Mucosa of stomach (tissue), 1 donor: ENCODE results near the gene INPP5A.
A peak's percentile ranks its signal among the peaks of the same experiment; 100 is the strongest.

Experiments used
- H3K27me3 ChIP-seq: one replicate; pipeline ENCODE4 v1.7.0; 2013; ENCODE audit warnings: mild to moderate bottlenecking, low read length; ENCODE audit not compliant: control insufficient read depth, insufficient read depth
- H3K36me3 ChIP-seq: one replicate; pipeline ENCODE4 v1.7.0; 2013; ENCODE audit warnings: low read length; ENCODE audit not compliant: control insufficient read depth, insufficient read depth
- H3K4me1 ChIP-seq: one replicate; pipeline ENCODE4 v1.7.0; 2013; ENCODE audit warnings: mild to moderate bottlenecking, low read length; ENCODE audit not compliant: control insufficient read depth, insufficient read depth
- H3K4me3 ChIP-seq: one replicate; pipeline ENCODE4 v1.7.0; 2013; ENCODE audit warnings: low read length
- H3K9ac ChIP-seq: one replicate; pipeline ENCODE4 v1.7.0; 2013; ENCODE audit warnings: mild to moderate bottlenecking, low read length, moderate library complexity
- H3K9me3 ChIP-seq: one replicate; pipeline ENCODE4 v1.7.0; 2013; ENCODE audit warnings: mild to moderate bottlenecking, low read length, moderate library complexity; ENCODE audit not compliant: control insufficient read depth
- donor health status: Pancreatic carcinoma.

Gene INPP5A

DNA sequence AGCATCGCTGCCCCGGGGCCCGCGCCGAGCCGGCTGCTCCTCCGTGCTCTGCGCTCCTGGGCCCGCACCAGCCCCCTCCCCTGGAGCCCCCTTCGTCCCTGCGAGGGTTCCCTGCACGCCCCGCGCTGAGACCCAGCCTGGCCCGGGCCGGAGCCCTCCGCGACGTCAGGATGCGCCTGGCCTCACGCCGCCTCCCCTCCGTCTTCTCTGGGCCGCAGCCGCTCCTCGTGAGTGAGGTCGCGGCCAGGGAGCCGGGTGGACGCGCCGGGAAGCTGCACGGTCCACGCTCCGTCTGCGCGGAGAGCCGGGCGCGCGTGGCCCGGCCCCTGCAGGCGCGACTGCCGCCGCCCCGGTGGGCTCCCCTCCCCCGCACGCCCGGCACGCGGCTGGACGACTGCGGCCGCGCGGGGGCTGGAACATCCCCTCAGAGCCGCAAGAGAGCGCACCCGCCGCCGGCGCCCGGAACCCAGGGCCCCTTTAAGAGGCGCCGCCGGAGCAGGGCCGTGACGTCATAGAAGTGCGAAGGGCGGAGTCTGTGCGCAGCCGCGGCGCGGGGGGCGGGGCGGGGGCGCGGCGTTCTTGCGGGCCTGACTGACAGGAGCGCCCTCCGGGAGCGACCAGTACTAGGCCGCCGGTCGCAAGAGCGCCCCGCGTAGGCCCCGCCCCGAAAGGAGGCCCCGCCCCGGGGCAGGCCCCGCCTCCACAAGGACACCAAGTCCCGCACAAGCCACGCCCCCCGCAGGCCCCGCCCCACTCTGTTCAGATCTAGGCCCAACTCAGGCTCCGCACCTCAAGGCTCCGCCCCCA is 507 bp upstream of the INPP5A start:
- Histone ChIP-seq H3K4me1 (peaks cover 42% of the 10 kb centered on the region), H3K27me3 (no peaks in the 10 kb centered on the region), H3K36me3 (no peaks in the 10 kb centered on the region), H3K9ac (peak overlapping the region; percentile 50), H3K4me3 (no peak overlapping the region), H3K9me3 (no peaks in the 10 kb centered on the region)

DNA sequence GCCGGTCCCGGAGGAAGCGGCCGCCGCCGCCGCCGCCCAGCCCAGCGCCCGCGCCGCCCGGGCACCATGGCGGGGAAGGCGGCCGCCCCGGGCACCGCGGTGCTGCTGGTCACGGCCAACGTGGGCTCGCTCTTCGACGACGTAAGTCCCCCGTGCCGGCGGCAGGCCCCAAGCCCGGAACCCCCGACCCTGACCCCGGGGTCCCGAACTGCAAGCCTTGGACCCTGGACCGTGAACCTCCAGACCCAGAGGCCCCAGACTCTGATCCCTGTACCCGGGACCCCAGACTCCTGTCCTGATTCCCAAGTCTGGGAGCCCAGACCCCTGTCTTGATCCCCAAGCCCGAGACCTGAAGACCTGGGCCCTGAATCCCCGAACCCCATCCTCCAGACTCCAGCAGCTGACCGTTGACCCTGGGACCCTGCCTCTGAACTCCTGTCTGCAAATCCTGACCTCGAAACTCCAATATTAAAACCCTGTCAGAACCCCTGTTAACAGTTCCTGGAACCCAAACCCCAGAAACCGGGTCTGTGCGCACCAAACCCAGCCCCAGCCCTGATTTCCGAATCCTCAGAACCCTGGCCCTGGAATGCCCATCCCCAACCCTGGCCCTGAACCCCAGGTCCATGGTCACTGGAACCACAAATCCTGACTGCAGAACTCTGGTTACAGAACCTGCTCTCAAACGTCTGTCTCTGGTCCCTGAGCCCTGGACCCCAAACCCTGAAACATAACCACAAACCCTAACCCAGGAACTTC is 623 bp downstream of the INPP5A start:
- peaks cover 43% of the 10 kb centered on the region for H3K4me1 ChIP-seq
- peak overlapping the region; percentile 93 for H3K9ac ChIP-seq
- peak overlapping the region; percentile 61 for H3K4me3 ChIP-seq

DNA sequence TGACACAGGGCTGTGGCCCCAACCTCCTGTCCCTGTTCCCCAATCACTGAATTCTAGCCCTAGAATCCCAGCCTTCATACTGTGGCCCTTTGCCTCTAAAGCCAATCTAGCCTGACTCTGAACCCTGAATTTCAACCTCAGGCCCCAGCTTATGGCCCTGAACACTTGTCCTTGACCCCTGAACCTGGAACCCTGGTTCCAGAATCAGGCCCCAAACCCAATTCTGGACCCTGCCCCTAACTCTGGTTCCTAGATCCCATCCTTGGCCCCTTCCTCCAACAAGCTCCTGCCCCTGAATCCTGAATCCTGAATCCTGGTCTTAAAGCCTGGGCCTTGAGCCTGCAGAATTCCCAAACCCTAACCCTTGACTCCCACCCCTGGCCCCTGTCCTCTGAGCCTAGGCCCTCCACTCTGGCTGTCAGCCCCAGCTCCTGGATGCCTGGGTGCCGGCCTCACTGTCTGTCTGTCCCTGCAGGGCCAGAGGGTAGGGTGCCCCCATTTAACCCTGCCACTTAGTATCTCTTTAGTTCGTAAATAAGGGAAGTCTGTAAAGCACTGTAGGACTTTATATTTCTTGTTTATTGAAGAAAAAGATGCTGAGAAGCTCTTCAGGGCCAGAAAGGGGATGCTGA is 1.3 kb downstream of the INPP5A start:
- peak overlapping the region; percentile 93 for H3K9ac ChIP-seq
- peaks cover 43% of the 10 kb centered on the region for H3K4me1 ChIP-seq
- no peaks in the 10 kb centered on the region for H3K27me3 ChIP-seq
- H3K4me3 ChIP-seq = peak overlapping the region; percentile 61
- no peaks in the 10 kb centered on the region for H3K36me3 ChIP-seq
- no peaks in the 10 kb centered on the region for H3K9me3 ChIP-seq

More for the DNA sequence above, 623 bp downstream of the INPP5A start:
- Histone ChIP-seq H3K9me3 (no peaks in the 10 kb centered on the region), H3K36me3 (no peaks in the 10 kb centered on the region), H3K27me3 (no peaks in the 10 kb centered on the region)

DNA sequence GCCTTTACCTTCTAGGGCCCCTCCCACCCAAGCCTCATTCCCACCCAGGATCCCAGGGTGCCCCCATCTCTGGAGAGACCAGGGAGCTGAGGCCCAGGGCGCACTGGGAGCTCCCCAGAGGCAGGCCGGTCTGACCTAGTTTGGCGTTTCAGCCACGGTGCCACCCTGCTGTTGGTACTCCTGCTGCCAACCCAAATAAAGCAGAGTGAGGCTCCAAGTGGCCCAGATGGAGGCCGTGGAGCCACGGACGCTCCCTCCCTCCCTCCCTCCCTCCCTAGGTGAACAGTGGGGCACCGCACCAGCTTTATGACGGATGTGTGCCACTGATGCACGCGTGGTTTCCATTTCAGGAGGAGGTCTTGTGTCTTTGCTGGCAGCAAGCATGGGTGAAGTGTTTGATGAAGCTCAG is 1.8 kb downstream of the INPP5A start:
- peaks cover 48% of the 10 kb centered on the region for H3K4me1 ChIP-seq

DNA sequence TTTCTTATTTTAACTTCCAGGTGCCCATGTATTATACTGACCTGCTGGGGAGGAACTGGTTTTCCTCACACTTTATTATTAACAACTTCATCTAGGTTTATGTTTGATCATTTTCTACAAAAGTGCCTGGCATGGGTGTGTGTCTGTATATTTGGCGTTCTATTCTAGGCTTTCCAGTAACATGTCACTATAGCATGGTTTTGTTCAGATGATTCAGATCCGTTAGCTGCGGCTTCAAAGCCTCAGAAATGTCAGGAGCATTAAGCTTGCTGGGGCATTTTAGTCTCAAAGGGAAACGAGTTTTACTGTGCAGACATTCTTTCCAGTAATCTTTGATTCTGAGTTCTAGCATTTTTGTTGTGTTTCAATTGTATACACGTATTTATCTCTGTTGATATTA is 2.3 kb downstream of the INPP5A start:
- H3K27me3 ChIP-seq = no peaks in the 10 kb centered on the region
- no peaks in the 10 kb centered on the region for H3K9me3 ChIP-seq
- H3K9ac ChIP-seq = no peak overlapping the region
- H3K36me3 ChIP-seq = no peaks in the 10 kb centered on the region
- peaks cover 52% of the 10 kb centered on the region for H3K4me1 ChIP-seq
- H3K4me3 ChIP-seq = no peak overlapping the region

More for the DNA sequence above, 1.8 kb downstream of the INPP5A start:
- H3K27me3 ChIP-seq = no peaks in the 10 kb centered on the region
- no peak overlapping the region for H3K4me3 ChIP-seq
- no peaks in the 10 kb centered on the region for H3K36me3 ChIP-seq
- no peak overlapping the region for H3K9ac ChIP-seq
- H3K9me3 ChIP-seq = no peaks in the 10 kb centered on the region

DNA sequence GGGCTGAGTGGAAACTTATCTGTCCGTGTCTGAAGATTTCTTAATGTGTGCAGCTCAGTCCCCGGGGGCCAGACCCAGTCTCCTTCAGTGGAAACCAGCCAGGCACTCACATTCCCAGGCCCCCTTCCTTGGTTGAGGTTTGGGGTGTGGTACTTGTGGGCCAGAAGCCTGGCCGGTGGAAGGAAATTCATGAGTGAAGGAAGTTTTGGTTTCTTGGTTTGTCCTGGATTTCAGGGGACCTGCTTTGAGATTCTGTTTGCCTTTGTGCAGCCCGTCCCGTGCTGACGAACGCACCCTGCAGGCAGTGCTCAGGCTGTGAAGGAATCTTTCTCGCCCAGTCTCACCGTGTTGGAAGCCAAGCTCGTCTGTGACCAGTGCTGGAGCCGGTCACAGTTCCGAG is 2.9 kb downstream of the INPP5A start:
- H3K27me3 ChIP-seq = no peaks in the 10 kb centered on the region
- H3K9me3 ChIP-seq = no peaks in the 10 kb centered on the region
- H3K9ac ChIP-seq = no peak overlapping the region
- peaks cover 56% of the 10 kb centered on the region for H3K4me1 ChIP-seq
- no peaks in the 10 kb centered on the region for H3K36me3 ChIP-seq
- H3K4me3 ChIP-seq = no peak overlapping the region

DNA sequence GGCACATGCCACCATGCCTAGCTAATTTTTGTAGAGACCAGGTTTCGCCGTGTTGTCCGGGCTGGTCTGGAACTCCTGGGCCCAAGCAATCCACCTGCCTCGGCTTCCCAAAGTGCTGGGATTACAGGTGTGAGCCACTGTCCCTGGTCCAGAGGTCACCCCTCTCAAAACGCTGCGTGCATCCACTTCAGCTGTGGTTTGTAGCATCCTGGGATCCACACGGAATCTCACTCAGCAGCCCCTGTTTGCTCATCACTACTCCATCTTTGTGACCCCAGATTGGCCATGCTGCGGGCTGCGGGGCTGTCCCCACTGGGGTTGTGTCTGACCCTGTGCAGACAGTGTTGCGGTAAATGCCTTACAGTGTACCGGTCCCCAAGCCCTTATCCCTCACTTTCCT is 3.5 kb downstream of the INPP5A start:
- no peak overlapping the region for H3K9ac ChIP-seq
- no peaks in the 10 kb centered on the region for H3K9me3 ChIP-seq
- H3K4me3 ChIP-seq = no peak overlapping the region
- H3K27me3 ChIP-seq = no peaks in the 10 kb centered on the region
- H3K36me3 ChIP-seq = no peaks in the 10 kb centered on the region
- peaks cover 57% of the 10 kb centered on the region for H3K4me1 ChIP-seq

DNA sequence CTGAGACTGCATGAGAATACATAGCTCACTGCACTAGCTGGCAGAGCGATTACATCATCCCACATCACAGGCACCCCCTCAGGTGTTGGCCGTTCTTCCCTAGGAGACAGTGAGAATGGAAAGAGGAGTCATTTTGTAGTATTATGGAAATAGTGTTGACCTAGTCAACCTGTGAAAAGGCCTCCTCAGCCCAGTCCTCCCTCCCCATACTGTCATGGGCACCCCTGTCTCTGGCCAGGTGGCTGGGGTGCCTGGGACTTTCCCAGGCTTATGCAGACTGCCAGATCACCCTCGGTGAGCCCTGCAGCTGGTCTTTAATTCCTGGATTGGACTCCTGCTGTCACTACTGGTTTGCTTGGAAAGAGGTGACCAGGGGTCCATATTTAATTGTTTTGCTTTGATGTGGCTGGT is 4.0 kb downstream of the INPP5A start:
- Histone ChIP-seq H3K27me3 (no peaks in the 10 kb centered on the region), H3K4me3 (no peak overlapping the region), H3K36me3 (no peaks in the 10 kb centered on the region), H3K9ac (no peak overlapping the region), H3K4me1 (peaks cover 57% of the 10 kb centered on the region), H3K9me3 (no peaks in the 10 kb centered on the region)

DNA sequence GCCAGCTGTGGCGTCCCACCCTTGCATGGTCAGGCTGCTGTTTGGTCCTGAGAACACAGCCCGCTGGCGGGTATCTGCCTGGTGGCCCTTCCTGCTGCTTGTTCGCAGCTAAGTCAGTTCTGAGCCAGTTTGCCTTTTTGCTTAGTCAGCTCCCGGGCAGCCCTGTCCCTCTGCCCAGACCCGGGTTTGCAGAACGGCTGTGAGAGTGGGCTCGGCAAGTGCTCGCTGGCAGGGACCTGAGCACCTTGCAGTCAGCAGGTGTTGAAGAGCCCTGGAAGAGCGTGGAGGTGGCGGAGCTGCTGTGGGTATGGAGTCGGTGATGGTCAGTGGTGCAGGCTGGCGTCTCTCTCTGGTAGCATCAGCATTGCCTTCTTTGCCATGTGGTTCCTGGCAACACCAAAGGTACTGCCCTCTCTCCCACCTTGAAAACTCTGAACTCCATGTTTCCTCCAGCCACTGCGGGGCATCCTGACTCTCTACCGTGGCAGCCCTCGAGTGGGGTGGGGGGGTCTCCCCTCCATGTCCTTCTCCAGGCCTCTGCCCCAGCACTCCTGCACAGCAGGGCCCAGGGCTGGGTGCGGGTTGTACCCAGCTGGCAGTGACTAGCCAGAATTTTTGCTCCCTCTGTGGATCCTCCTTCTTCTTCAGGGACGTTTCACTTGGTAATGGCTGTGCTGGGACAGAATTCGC is 4.6 kb downstream of the INPP5A start:
- no peaks in the 10 kb centered on the region for H3K9me3 ChIP-seq
- peaks cover 63% of the 10 kb centered on the region for H3K4me1 ChIP-seq
- no peak overlapping the region for H3K9ac ChIP-seq
- H3K36me3 ChIP-seq = no peaks in the 10 kb centered on the region
- no peak overlapping the region for H3K4me3 ChIP-seq
- H3K27me3 ChIP-seq = no peaks in the 10 kb centered on the region

DNA sequence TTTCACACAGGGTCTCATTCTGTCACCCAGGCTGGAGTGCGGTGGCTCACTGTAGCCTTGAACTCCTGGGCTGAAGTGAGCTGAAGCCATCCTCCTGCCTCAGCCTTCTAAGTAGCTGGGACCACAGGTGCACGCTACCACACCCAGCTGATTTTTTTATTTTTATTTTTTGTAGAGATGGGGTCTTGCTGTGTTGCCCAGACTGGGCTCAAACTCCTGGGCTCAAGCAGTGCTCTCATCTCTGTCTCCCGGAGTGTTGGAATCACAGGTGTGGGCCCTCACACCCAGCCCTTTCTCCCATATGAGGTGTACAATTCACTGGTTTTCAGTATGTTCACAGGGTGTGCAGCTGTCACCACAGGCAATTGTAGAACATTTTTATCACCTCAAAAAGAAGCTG is 5.2 kb downstream of the INPP5A start:
- H3K4me1 ChIP-seq = peaks cover 67% of the 10 kb centered on the region
- no peaks in the 10 kb centered on the region for H3K36me3 ChIP-seq
- H3K4me3 ChIP-seq = no peak overlapping the region
- no peak overlapping the region for H3K9ac ChIP-seq
- H3K27me3 ChIP-seq = no peaks in the 10 kb centered on the region
- H3K9me3 ChIP-seq = no peaks in the 10 kb centered on the region

DNA sequence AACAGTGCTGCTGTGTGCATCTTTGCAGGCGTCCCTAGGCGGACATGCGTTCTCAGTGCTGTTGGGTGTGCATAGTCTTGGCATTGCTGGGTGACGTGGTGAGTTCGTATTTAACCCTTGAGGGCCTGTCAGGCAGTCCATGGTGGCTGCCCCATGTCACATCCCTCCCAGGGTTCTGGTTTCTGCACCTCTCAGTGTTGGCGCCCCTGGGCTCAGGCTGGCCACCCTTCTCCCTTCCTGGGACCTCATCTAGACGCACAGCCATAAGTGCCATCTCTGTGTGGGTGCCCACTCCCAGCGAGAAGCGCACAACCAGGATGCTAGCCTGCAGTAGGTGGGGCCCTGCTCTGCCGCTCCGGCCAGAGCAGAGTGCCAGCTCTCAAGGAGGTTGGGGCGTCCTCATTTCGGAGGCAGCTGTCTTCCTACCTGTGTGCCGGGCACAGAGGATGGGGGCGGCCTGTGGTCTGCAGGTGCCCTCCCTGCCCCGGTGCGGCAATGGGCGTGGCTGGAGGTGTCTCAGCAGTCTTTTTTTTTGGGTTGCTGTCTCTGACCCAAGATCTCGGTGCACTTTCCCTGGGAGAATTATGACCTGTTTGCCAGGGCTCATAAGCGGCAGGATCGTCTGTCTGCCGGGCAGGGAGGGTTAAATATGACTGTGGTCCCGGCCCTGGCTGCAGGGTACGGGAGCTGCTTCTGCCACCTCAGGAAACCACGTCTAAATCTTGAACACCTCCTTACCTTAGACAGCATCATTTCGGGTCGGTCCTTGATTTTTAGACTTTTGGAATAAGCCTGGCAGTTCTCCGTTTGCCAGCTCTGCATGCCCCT is 6.5 kb downstream of the INPP5A start:
- H3K9ac ChIP-seq = no peak overlapping the region
- no peaks in the 10 kb centered on the region for H3K27me3 ChIP-seq
- H3K4me3 ChIP-seq = no peak overlapping the region
- H3K4me1 ChIP-seq = peaks cover 56% of the 10 kb centered on the region
- H3K9me3 ChIP-seq = no peaks in the 10 kb centered on the region
- no peaks in the 10 kb centered on the region for H3K36me3 ChIP-seq
